Skeletal muscle cell (primary cell): ENCODE results near the gene CACNA1D.

Experiments
- DNase-seq: peaks from one replicate; pipeline ENCODE4 v3.0.0-alpha.2; 2010; ENCODE audit warnings: low read depth
- H3K4me3 ChIP-seq: 2 replicates; pipeline ENCODE4 v1.5.1; 2011; ENCODE audit warnings: low read depth, mild to moderate bottlenecking, control low read depth, low read length, moderate library complexity

CACNA1D gene

GRCh38 chr3:53788038-53788437, 293.6 kb downstream of the CACNA1D start:
- DNase-seq, result no peak
- H3K4me3 ChIP-seq, result no peak overlapping the region

GRCh38 chr3:53789459-53789858, 295.0 kb downstream of the CACNA1D start:
- no peak for DNase-seq
- no peak overlapping the region for H3K4me3 ChIP-seq

- no peak for DNase-seq
- no peak overlapping the region for H3K4me3 ChIP-seq
Observed at GRCh38 chr3:53790470-53790869, 296.1 kb downstream of the CACNA1D start.

- DNase-seq, result no peak
- H3K4me3 ChIP-seq, result no peak overlapping the region
Observed at GRCh38 chr3:53791317-53791716, 296.9 kb downstream of the CACNA1D start.

DNA sequence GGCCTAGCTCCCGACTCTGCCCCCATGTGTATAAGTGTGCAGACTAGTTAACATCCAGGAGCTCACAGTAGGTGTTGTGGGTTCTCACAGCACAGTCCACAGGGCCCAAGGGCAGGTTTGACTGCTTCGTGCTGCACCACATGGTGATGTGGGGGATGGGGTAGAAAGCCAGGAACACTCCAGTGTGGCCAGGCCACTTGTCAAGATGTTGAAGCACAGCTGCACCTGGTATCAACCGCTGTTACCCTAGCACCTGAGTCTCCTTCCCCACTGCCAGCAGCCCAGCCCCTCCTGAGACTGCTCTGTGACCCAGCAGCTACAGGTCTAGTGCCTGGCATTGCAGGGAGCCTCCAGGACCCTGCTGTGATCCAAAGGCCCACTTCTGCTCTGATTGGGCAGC, 298.5 kb downstream of the CACNA1D start:
- no peak for DNase-seq
- no peak overlapping the region for H3K4me3 ChIP-seq

- peak; percentile 13 for DNase-seq
- H3K4me3 ChIP-seq, result no peak overlapping the region
Observed at GRCh38 chr3:53794597-53794996, 300.2 kb downstream of the CACNA1D start.

GRCh38 chr3:53795176-53795575, 300.8 kb downstream of the CACNA1D start:
- DNase-seq, result no peak
- H3K4me3 ChIP-seq, result no peak overlapping the region

DNA sequence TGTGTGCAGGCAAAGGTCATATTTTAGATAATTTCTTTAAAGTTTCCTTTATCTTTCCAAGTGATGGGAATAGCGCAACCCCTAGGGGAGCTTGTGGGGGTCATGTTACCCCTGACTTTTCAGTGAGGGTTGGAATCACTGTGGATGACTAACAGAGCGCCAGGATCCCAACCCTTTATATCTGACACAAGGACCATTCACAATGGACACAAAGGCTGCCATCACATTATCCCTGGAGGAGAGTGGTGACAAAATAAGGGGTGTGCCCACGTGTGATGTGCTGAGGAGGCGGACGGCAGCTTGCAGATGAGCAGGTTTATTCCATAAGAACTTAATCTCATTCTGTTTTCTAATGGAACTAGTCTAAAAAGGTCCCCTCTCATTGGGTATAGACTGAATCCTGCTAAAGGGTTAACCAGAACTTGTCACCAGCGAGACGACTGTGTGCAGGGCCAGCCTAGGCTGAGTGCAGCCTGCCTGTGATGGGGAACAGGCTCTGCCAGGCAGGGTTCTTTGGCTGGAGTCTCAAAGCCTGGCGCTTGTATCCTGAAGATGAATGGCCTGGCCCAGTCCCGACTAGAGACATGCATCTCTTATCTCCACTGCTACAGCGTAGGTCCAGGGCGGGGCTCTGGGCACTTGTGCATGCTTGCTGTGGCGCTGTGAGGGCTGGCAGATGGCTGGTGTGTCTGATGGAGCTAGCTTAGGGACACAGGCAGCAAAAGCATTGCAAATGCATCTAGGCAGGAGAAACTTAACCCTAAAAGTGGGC, 301.6 kb downstream of the CACNA1D start:
- DNase-seq, result no peak
- no peak overlapping the region for H3K4me3 ChIP-seq

DNA sequence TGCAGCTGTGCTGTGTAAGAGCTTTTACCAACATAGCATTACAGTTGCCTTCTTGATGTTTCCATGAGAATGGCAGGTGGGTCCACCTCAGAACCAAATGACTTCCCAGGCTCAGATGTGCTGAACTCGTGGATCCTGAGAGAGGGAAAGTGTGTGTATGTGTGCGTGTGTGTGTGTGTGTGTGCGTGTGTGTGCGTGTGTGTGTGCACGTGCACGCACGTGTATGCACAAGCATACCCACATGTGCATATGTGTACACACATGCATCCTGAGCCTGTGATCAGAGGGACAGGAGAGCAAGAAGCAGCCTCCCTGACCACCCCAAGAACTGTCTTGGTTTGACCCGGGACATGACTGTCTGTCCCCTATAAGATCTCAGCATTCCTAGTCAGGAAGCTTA, 303.7 kb downstream of the CACNA1D start:
- no peak overlapping the region for H3K4me3 ChIP-seq
- DNase-seq, result no peak

- DNase-seq, result no peak
- H3K4me3 ChIP-seq, result no peak overlapping the region
Observed at GRCh38 chr3:53799338-53799865, 305.0 kb downstream of the CACNA1D start.

- no peak for DNase-seq
- no peak overlapping the region for H3K4me3 ChIP-seq
Observed at GRCh38 chr3:53800041-53800906, 305.9 kb downstream of the CACNA1D start.

DNA sequence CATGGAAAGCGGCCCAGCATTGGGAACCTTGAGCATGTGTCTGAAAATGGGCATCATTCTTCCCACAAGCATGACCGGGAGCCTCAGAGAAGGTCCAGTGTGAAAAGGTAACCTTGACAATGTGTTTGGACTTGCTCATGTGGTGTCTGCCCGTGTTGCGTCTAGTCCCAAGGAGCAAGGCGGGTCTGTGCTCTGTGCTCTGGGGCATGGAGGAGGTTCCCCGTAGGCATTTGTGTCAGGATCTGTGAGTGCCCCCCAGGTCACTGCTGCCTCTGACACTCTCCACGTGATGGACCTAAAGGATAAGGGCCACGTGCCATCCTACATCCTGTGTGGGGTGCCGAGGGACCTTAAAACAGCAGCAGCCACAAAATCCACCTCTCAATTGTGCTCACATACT, 306.9 kb downstream of the CACNA1D start:
- DNase-seq, result no peak

GRCh38 chr3:53802256-53802880, 308.0 kb downstream of the CACNA1D start:
- no peak for DNase-seq
- no peak overlapping the region for H3K4me3 ChIP-seq

More for the DNA sequence above, 306.9 kb downstream of the CACNA1D start:
- no peak overlapping the region for H3K4me3 ChIP-seq

DNA sequence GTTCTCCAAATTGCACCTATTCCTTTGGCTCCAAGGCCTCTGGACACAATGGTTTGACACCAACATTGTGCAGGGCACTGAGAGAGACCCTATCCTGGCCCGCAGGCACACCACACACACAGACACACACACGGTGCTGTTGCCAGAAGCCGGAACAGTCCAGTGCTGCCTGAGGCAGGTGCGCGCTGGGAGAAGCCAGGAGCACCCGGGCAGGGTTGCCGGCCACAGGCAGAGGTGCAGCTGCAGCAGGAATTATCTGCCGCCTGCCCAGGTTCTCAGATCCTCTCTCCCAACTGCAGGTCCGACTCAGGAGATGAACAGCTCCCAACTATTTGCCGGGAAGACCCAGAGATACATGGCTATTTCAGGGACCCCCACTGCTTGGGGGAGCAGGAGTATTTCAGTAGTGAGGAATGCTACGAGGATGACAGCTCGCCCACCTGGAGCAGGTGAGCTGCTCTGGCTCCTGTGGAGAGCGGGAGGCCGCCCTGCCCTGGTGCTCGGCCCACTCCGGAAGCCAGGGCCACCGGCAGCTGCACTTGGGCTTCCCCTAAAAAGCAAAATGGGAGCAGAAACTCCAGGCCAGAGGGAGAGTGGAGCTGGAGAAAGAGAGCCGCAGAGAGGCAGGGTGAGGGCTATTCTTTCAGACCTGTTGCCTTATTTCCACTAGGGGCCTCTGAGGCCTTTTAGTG, 308.9 kb downstream of the CACNA1D start:
- DNase-seq, result no peak
- no peak overlapping the region for H3K4me3 ChIP-seq

DNA sequence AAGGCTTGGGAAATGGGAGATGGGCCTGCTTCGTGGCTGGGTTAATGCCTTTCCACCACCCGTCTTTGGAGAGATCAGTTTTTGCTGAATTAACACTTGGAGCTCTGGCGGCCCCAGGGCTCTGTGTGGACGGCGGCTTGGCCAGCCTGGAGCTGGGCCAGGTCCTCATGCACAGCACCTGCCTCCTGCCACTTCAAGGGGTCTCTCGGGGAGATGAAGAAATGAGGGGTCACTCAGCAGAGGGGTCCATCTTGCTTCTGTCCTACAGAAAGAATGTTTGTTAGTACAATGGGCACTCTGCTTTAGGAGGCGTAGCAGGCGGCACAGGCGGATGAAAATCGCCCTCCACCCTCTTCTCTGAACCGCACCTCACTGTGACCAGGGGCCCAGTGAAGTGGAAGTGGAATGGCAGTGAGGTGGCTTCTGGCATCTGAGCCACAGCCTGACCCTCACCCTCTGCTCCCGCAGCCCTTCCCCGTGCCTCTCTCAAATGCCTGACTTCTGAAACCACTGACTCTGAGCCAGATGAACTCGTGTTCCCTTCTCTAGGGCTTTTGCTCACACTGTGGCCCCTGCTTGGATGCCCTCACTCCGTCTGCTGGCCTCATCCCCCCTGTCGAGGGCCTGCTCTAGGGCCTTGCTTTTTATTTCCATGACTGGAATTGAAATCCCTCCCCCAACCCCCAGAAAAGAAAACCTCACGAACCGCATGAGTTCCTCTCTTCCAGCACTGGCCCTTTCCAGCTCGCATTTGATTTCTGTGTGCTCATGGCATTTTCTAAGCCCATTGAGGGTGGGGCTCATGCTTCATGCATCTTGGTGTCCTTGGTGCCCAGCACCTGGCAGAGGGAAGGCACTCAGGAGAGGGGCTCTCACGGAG, 309.6 kb downstream of the CACNA1D start:
- no peak for DNase-seq
- H3K4me3 ChIP-seq, result no peak overlapping the region

- no peak for DNase-seq
- no peak overlapping the region for H3K4me3 ChIP-seq
Observed at GRCh38 chr3:53804697-53805462, 310.5 kb downstream of the CACNA1D start.

- no peak overlapping the region for H3K4me3 ChIP-seq
- no peak for DNase-seq
Observed at GRCh38 chr3:53805463-53806159, 311.2 kb downstream of the CACNA1D start.
